Measurements from ENCODE around the gene PACRG.

GRCh38 chr6:162680367-162680766 lies 47.4 kb upstream of the PACRG start:
- TF ChIP-seq, protein P1, sequence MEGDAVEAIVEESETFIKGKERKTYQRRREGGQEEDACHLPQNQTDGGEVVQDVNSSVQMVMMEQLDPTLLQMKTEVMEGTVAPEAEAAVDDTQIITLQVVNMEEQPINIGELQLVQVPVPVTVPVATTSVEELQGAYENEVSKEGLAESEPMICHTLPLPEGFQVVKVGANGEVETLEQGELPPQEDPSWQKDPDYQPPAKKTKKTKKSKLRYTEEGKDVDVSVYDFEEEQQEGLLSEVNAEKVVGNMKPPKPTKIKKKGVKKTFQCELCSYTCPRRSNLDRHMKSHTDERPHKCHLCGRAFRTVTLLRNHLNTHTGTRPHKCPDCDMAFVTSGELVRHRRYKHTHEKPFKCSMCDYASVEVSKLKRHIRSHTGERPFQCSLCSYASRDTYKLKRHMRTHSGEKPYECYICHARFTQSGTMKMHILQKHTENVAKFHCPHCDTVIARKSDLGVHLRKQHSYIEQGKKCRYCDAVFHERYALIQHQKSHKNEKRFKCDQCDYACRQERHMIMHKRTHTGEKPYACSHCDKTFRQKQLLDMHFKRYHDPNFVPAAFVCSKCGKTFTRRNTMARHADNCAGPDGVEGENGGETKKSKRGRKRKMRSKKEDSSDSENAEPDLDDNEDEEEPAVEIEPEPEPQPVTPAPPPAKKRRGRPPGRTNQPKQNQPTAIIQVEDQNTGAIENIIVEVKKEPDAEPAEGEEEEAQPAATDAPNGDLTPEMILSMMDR (optimal IDR thresholded peaks at IDR 0.05 in 1 of 3, IDR thresholded peaks at IDR 0.05 in 1 of 3, conservative IDR thresholded peaks at IDR 0.05 in 1 of 3; ENCODE audit: extremely low read depth in 1 of 3, insufficient read depth in 2 of 3, low read length in 3 of 3) = no peak
- no peak for TF ChIP-seq EZH2 (IDR thresholded peaks at IDR 0.05; ENCODE audit: low read length)
